IMR-90 (cell line): Measurements from ENCODE around the gene SLC50A1.

Experiments used
- BHLHE40 ChIP-seq: fragments of 150-350 bp; IDR thresholded peaks from 2 replicates; pipeline ENCODE4 v1.6.1; 2016; ENCODE audit warnings: mild to moderate bottlenecking, low read depth, low read length
- CEBPB ChIP-seq: IDR thresholded peaks from 2 replicates; pipeline ENCODE4 v1.6.1; 2012; ENCODE audit warnings: low read depth, low read length, improper control_type of control experiment
- CTCF ChIP-seq: conservative IDR thresholded peaks from 2 replicates; pipeline ENCODE4 v1.5.1; 2012; ENCODE audit warnings: mild to moderate bottlenecking, low read depth, low read length, improper control_type of control experiment
- ELK1 ChIP-seq: fragments of 150-350 bp; IDR thresholded peaks from 2 replicates; pipeline ENCODE4 v1.6.1; 2016; ENCODE audit warnings: low read depth, mild to moderate bottlenecking, low read length, moderate library complexity, borderline replicate concordance
- MAFK ChIP-seq: IDR thresholded peaks from 2 replicates; pipeline ENCODE4 v1.6.1; 2012; ENCODE audit warnings: low read depth, low read length, improper control_type of control experiment
- MAZ ChIP-seq: IDR thresholded peaks from 2 replicates; pipeline ENCODE4 v1.6.1; 2012; ENCODE audit warnings: low read depth, mild to moderate bottlenecking, low read length, improper control_type of control experiment, moderate library complexity, borderline replicate concordance
- MXI1 ChIP-seq: IDR thresholded peaks from 2 replicates; pipeline ENCODE4 v1.6.1; 2012; ENCODE audit warnings: low read depth, mild to moderate bottlenecking, low read length, moderate library complexity, borderline replicate concordance
- NFE2L2 ChIP-seq: fragments of 150-350 bp; IDR thresholded peaks from 2 replicates; pipeline ENCODE4 v1.6.1; 2016; ENCODE audit warnings: low read depth, mild to moderate bottlenecking, low read length
- POLR2A ChIP-seq: IDR thresholded peaks from 2 replicates; pipeline ENCODE4 v1.6.1; 2012; ENCODE audit warnings: mild to moderate bottlenecking, low read depth, low read length
- RAD21 ChIP-seq: IDR thresholded peaks from 2 replicates; pipeline ENCODE4 v1.6.1; 2012; ENCODE audit warnings: low read length, improper control_type of control experiment
- RCOR1 ChIP-seq: IDR thresholded peaks from 2 replicates; pipeline ENCODE4 v1.6.1; 2012; ENCODE audit warnings: mild to moderate bottlenecking, low read length, improper control_type of control experiment; ENCODE audit not compliant: insufficient replicate concordance
- RFX5 ChIP-seq: IDR thresholded peaks from 2 replicates; pipeline ENCODE4 v1.8.0; 2012; ENCODE audit warnings: low read depth, mild to moderate bottlenecking, low read length, moderate library complexity
- SMC3 ChIP-seq: fragments of 150-350 bp; IDR thresholded peaks from 2 replicates; pipeline ENCODE4 v1.6.1; 2016; ENCODE audit warnings: low read depth, mild to moderate bottlenecking, antibody characterized with exemption, low read length, moderate library complexity
- USF2 ChIP-seq: fragments of 150-350 bp; IDR thresholded peaks from 2 replicates; pipeline ENCODE4 v1.6.1; 2017; ENCODE audit warnings: mild to moderate bottlenecking, antibody characterized with exemption, low read length, low read depth

- TF ChIP-seq CTCF: peak; percentile 88
- TF ChIP-seq CEBPB: 0 out of 2 replicates have a peak, but pooled peaks have one; percentile 0
- no peak for TF ChIP-seq RCOR1
- TF ChIP-seq USF2: no peak
- TF ChIP-seq POLR2A: no peak
- TF ChIP-seq MXI1: no peak
- TF ChIP-seq RFX5: no peak
- TF ChIP-seq RAD21: peak; percentile 71
- TF ChIP-seq NFE2L2: no peak
- peak; percentile 68 for TF ChIP-seq SMC3
- TF ChIP-seq MAFK: no peak
- TF ChIP-seq ELK1: no peak
- no peak for TF ChIP-seq BHLHE40
- no peak for TF ChIP-seq MAZ
Measured at GRCh38 chr1:155176544-155177071, 41.0 kb downstream of the SLC50A1 start.
